HepG2 (cell line): ENCODE results near the gene LIMCH1. TPM values are rescaled to one million over a fixed set of nuclear protein-coding genes. Genes with fewer than 3 reads are reported as not detected.

ENCODE experiments used
- ATAC-seq: fragments of 200-7000 bp; cut with Tn5 transposase; 3 replicates; pipeline ENCODE4 v1.9.1; 2020; ENCODE audit warnings: mild to moderate bottlenecking, moderate library complexity
- BruUV-seq: library from RNA; stranded (reverse); fragments of 400-500 nt; replicated peaks from 2 replicates; lab custom pipeline; 2021; lab: Mats Ljungman, UMichigan
- CTCF ChIA-PET: fragments of 300-600 bp; formaldehyde crosslinking; extraction: SDS; loops from one replicate; lab custom pipeline; 2021; ENCODE audit warnings: low total read pairs, inconsistent platforms, low intra/inter-chr PET ratio; lab: Yijun Ruan, JAX
- POLR2A ChIA-PET: fragments of 350-600 bp; sonication (Branson Sonifier 250); formaldehyde crosslinking; loops from one replicate; lab custom pipeline; 2020; ENCODE audit warnings: antibody characterized with exemption, inconsistent platforms; lab: Yijun Ruan, JAX
- DNase-seq: peaks from one replicate; pipeline ENCODE4 v3.0.0-alpha.2; 2015; ENCODE audit warnings: low spot score
- FAIRE-seq: peaks from 3 replicates; lab custom pipeline; 2011; peaks lifted over from hg19 to GRCh38; lab: Jason Lieb, UNC
- H2AFZ ChIP-seq: one replicate; pipeline ENCODE4 v1.6.1; 2011; ENCODE audit warnings: low read length, inconsistent platforms
- H3K27ac ChIP-seq: fragments of 300-600 bp; 3 replicates; pipeline ENCODE4 v1.8.0; 2011; ENCODE audit warnings: mixed run types, mild to moderate bottlenecking, mixed read lengths, low read length, inconsistent platforms; ENCODE audit not compliant: insufficient read depth; ENCODE audit errors: extremely low read length
- H3K27me3 ChIP-seq, 2 experiments: fragments of 200-600 bp in 1 of 2; 2 replicates in 1 of 2; 3 replicates in 1 of 2; pipeline versions ENCODE4 v1.6.0 to v1.8.0; 2011; ENCODE audit warnings: low read length in 2 of 2, mild to moderate bottlenecking in 2 of 2, moderate library complexity in 2 of 2, inconsistent platforms in 1 of 2; ENCODE audit not compliant: insufficient read depth in 2 of 2, control insufficient read depth in 1 of 2
- H3K36me3 ChIP-seq, 2 experiments: fragments of 200-600 bp in 1 of 2; replicated peaks in 1 of 2; 2 replicates in 1 of 2; 3 replicates in 1 of 2; pipeline versions ENCODE4 v1.5.1 to v1.8.0; 2011; ENCODE audit warnings: low read length in 2 of 2, inconsistent platforms in 1 of 2; ENCODE audit not compliant: insufficient read depth in 2 of 2, control insufficient read depth in 1 of 2
- H3K4me1 ChIP-seq: 2 replicates; pipeline ENCODE4 v1.5.1; 2012; ENCODE audit warnings: low read length, inconsistent platforms; ENCODE audit not compliant: insufficient read depth
- H3K4me2 ChIP-seq: 2 replicates; pipeline ENCODE4 v1.6.0; 2011; ENCODE audit warnings: low read depth, low read length, inconsistent platforms
- H3K4me3 ChIP-seq, 3 experiments: fragments of 200-600 bp in 1 of 3; sonication (generic), shearing (Covaris generic) in 1 of 3; replicated peaks in 1 of 3; 2 replicates each; pipeline ENCODE4 v1.5.1; 2011 to 2016; ENCODE audit warnings: low read length in 3 of 3, inconsistent platforms in 2 of 3, low read depth in 2 of 3, mild to moderate bottlenecking in 2 of 3, control low read depth in 1 of 3, mixed read lengths in 1 of 3; ENCODE audit not compliant: insufficient read depth in 1 of 3
- H3K79me2 ChIP-seq: one replicate; pipeline ENCODE4 v1.6.1; 2011; ENCODE audit warnings: low read length, inconsistent platforms; ENCODE audit not compliant: insufficient read depth
- H3K9ac ChIP-seq: 2 replicates; pipeline ENCODE4 v1.6.0; 2011; ENCODE audit warnings: mild to moderate bottlenecking, low read depth, low read length, inconsistent platforms; ENCODE audit not compliant: insufficient read depth
- H3K9me3 ChIP-seq: 2 replicates; pipeline ENCODE4 v1.5.1; 2012; ENCODE audit warnings: mild to moderate bottlenecking, low read length
- H4K20me1 ChIP-seq: 2 replicates; pipeline ENCODE4 v1.6.0; 2011; ENCODE audit warnings: inconsistent platforms, mild to moderate bottlenecking, low read length, moderate library complexity; ENCODE audit not compliant: insufficient read depth
- ATF4 ChIP-seq, 2 experiments: fragments of 450-650 bp in 1 of 2; sonication (generic) in 1 of 2; formaldehyde crosslinking; IDR thresholded peaks; 2 replicates each; pipeline versions ENCODE4 v1.5.0 to v1.8.0; 2020 to 2022; ENCODE audit warnings: mild to moderate bottlenecking in 1 of 2, missing genetic modification reagents in 1 of 2
- DMAP1 ChIP-seq: IDR thresholded peaks from 2 replicates; pipeline ENCODE4 v1.6.1; 2016
- JARID2 ChIP-seq: sonication (generic); formaldehyde crosslinking; IDR thresholded peaks from 2 replicates; pipeline ENCODE4 v1.8.1; 2023; ENCODE audit warnings: missing genetic modification reagents, inconsistent platforms; ENCODE audit not compliant: insufficient replicate concordance
- ZBTB44 ChIP-seq: sonication (generic); formaldehyde crosslinking; IDR thresholded peaks from 2 replicates; pipeline ENCODE4 v1.4.0; 2020; ENCODE audit warnings: missing genetic modification reagents
- ZNF407 ChIP-seq: sonication (generic); formaldehyde crosslinking; IDR thresholded peaks from one replicate; pipeline ENCODE4 v1.5.1; 2020; ENCODE audit warnings: mild to moderate bottlenecking, missing genetic modification reagents; ENCODE audit errors: not compliant biosample characterization
- ZNF451 ChIP-seq: sonication (generic); formaldehyde crosslinking; IDR thresholded peaks from 2 replicates; pipeline ENCODE4 v1.5.0; 2020; ENCODE audit warnings: mild to moderate bottlenecking, missing genetic modification reagents
- ZNF652 ChIP-seq: IDR thresholded peaks from 2 replicates; pipeline ENCODE4 v1.6.1; 2016; ENCODE audit warnings: low read depth, borderline replicate concordance
- ZNF660 ChIP-seq: sonication (generic); formaldehyde crosslinking; IDR thresholded peaks from 2 replicates; pipeline ENCODE4 v1.5.1; 2020; ENCODE audit warnings: mild to moderate bottlenecking, low read depth, missing genetic modification reagents, borderline replicate concordance
- ZNF770 ChIP-seq: sonication (generic); formaldehyde crosslinking; IDR thresholded peaks from 2 replicates; pipeline ENCODE4 v1.5.0; 2020; ENCODE audit warnings: mild to moderate bottlenecking, missing genetic modification reagents
- WGBS: methylation state at CpG from one replicate; pipeline ENCODE4 v1.1.6; 2017; ENCODE audit warnings: low lambda C conversion rate; 5-methylcytosine and 5-hydroxymethylcytosine counted together
- in situ Hi-C: cut with HindIII; loops from 2 replicates; pipeline ENCODE4 v1.10.0; 2017; ENCODE audit warnings: low pct_unique_long_range_greater_than_20kb; ENCODE audit not compliant: extremely low pct_ligation_motif_present
- intact Hi-C: fragments of 100-400 bp; cut with micrococcal nuclease; formaldehyde crosslinking; loops from one replicate; pipeline ENCODE4 v1.10.0; 2022; ENCODE audit not compliant: unreplicated experiment
- polyA plus RNA-seq, 8 experiments: library from polyadenylated mRNA; depleted of rRNA in 3 of 8; stranded (reverse) in 7 of 8; unstranded in 1 of 8; fragments of >200 nt; fragmentation: Illumina TruSeq in 4 of 8; extraction: Trizol in 4 of 8; gene quantifications; 2 replicates each; pipeline versions ENCODE4 v1.2.1 to v1.2.3, GENCODE V29; 2011 to 2016; ENCODE audit warnings: low read depth in 4 of 8, missing spikeins in 1 of 8, mixed read lengths in 1 of 8; ENCODE audit not compliant: insufficient read depth in 1 of 8
- total RNA-seq, 5 experiments: library from RNA; depleted of rRNA; stranded (reverse); fragments of >200 nt; fragmentation: Illumina TruSeq; extraction: Trizol; gene quantifications; 2 replicates each; pipeline ENCODE4 v1.2.3, GENCODE V29; 2016; ENCODE audit warnings: low read depth in 1 of 5
- TF ChIP-seq, protein P1 (sequence below): sonication (generic); formaldehyde crosslinking; IDR thresholded peaks from 2 replicates; pipeline ENCODE4 v1.5.0; 2020; ENCODE audit warnings: missing genetic modification reagents

LIMCH1 gene
- total and polyA plus RNA-seq, 2 of the 13 experiments (the other 11 are each of a cell fraction or from before 2014, with no cell fraction given): 0.04 TPM; not detected in 1

- no peaks in the 10 kb centered on the region for H4K20me1 ChIP-seq
- DNase-seq: no peak
- 39% methylated on average over 4 of the region's 4 CpGs for WGBS
- no peak for TF ChIP-seq ZNF407 (CRISPR knock-in tag)
- no peak for TF ChIP-seq ZNF451 (CRISPR knock-in tag)
- TF ChIP-seq ZNF770 (CRISPR knock-in tag): no peak
- TF ChIP-seq JARID2 (CRISPR knock-in tag): no peak
- TF ChIP-seq ZBTB44: no peak
- no peak for TF ChIP-seq ZNF652
- TF ChIP-seq ZNF660 (CRISPR knock-in tag): no peak
- TF ChIP-seq, protein P1, sequence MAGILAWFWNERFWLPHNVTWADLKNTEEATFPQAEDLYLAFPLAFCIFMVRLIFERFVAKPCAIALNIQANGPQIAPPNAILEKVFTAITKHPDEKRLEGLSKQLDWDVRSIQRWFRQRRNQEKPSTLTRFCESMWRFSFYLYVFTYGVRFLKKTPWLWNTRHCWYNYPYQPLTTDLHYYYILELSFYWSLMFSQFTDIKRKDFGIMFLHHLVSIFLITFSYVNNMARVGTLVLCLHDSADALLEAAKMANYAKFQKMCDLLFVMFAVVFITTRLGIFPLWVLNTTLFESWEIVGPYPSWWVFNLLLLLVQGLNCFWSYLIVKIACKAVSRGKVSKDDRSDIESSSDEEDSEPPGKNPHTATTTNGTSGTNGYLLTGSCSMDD (CRISPR knock-in tag): no peak
- no peak for TF ChIP-seq DMAP1 (CRISPR knock-in tag)
- no peak for TF ChIP-seq ATF4 (CRISPR knock-in tag; IDR thresholded peaks at IDR 0.05)
These were observed 16.9 kb downstream of the LIMCH1 start for GRCh38 chr4:41554905-41555304.

More at GRCh38 chr4:41554905-41555304, 16.9 kb downstream of the LIMCH1 start:
- H3K4me2 ChIP-seq: no peak overlapping the region
- ChIA-PET CTCF (no interaction called here), POLR2A (no interaction called here)
- no peaks in the 10 kb centered on the region for H3K4me1 ChIP-seq
- no peak overlapping the region for H3K4me3 ChIP-seq
- no peak overlapping the region for H3K9ac ChIP-seq
- intact Hi-C loops (no loop called here), in situ Hi-C loops (no loop called here)
- no peaks in the 10 kb centered on the region for H3K9me3 ChIP-seq
- BruUV-seq: no TSS peak
- no peaks in the 10 kb centered on the region for H3K36me3 ChIP-seq
- H3K27ac ChIP-seq: no peak overlapping the region
- no peak overlapping the region for H2AFZ ChIP-seq
- no peak for ATAC-seq
- no peak for FAIRE-seq
- no peaks in the 10 kb centered on the region for H3K79me2 ChIP-seq
- no peaks in the 10 kb centered on the region for H3K27me3 ChIP-seq
